ENCODE data around the gene FNDC11. TPM values are rescaled to one million over a fixed set of nuclear protein-coding genes. Genes with fewer than 3 reads are reported as not detected.

The FNDC11 gene
- total and polyA plus RNA-seq, 2 donors (not counting 3 experiments of a cell fraction or from before 2014, with no cell fraction given): 0.71 to 1.9 TPM

DNA sequence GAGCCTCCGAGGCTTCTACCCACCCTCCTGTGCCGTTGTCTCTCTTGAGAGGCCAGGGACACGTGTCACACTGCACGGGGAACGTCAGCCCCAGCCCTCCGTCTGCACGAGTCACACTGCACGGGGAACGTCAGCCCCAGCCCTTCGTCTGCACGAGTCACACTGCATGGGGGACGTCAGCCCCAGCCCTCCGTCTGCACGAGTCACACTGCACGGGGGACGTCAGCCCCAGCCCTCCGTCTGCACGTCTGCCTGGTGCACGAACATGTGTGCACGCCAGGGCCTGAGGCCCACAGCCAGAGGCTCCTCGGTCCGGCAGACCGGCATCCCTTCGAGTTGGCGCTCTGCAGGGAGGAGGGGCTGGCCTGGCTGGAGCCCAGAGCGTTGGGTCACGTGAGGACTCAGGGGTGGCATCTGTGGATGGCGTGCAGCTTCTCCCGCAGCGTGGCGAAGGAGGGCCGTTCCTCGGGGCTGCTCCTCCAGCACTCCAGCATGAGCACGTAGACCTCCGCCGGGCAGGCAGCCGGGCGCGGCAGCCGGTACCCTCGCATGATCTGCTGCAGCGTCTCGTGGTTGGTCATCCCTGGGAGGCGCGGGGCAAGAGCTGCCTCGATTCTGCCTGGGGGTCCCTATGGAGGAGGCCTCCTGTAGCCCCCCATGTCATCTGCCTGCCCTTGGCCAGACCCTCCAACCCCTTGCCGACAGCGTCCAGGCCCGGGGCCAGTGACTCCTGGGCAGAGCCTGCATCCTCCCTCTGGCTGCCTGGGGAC is 13.4 kb upstream of the FNDC11 start:
- ChIA-PET CTCF (interaction anchor here (1.2 to 4.9 kb wide), 2 partner anchors 318 to 434 kb away, joined by 5 to 89 read pairs; no protein-coding TSS in a partner anchor), POLR2A (no interaction called here)
- no peaks in the 10 kb centered on the region for H3K36me3 ChIP-seq (ENCODE audit: control insufficient read depth in 2 of 2, extremely low read depth in 1 of 2, insufficient read depth in 2 of 2, low read length in 2 of 2)
- H3K9me3 ChIP-seq (replicated peaks; ENCODE audit: control insufficient read depth, insufficient read depth, low read length): no peaks in the 10 kb centered on the region
- H3K4me2 ChIP-seq (ENCODE audit: insufficient read depth, low read length): no peak overlapping the region
- no peaks in the 10 kb centered on the region for H3K4me1 ChIP-seq (ENCODE audit: control insufficient read depth, extremely low read depth, insufficient read depth, low read length)
- TF ChIP-seq, protein P1, sequence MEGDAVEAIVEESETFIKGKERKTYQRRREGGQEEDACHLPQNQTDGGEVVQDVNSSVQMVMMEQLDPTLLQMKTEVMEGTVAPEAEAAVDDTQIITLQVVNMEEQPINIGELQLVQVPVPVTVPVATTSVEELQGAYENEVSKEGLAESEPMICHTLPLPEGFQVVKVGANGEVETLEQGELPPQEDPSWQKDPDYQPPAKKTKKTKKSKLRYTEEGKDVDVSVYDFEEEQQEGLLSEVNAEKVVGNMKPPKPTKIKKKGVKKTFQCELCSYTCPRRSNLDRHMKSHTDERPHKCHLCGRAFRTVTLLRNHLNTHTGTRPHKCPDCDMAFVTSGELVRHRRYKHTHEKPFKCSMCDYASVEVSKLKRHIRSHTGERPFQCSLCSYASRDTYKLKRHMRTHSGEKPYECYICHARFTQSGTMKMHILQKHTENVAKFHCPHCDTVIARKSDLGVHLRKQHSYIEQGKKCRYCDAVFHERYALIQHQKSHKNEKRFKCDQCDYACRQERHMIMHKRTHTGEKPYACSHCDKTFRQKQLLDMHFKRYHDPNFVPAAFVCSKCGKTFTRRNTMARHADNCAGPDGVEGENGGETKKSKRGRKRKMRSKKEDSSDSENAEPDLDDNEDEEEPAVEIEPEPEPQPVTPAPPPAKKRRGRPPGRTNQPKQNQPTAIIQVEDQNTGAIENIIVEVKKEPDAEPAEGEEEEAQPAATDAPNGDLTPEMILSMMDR (IDR thresholded peaks at IDR 0.05; ENCODE audit: extremely low read depth in 1 of 2, insufficient read depth in 1 of 2, low read depth in 1 of 2, low read length in 2 of 2): no peak
- TF ChIP-seq POLR2AphosphoS5 (IDR thresholded peaks at IDR 0.05; ENCODE audit: insufficient read depth, low read depth, low read length) (no peak), GATA2 (IDR thresholded peaks at IDR 0.05; ENCODE audit: insufficient read depth, insufficient read length, low read depth, low read length) (no peak)
- dilution Hi-C loops (cut with MboI; ENCODE audit: extremely low pct_ligation_motif_present, low sequenced_read_pairs): no loop called here
- H4K20me1 ChIP-seq (replicated peaks; ENCODE audit: control insufficient read depth, extremely low read depth, insufficient read depth, low read length): no peaks in the 10 kb centered on the region
- H3K27ac ChIP-seq (ENCODE audit: insufficient read depth, low read depth, low read length): no peak overlapping the region
- DNase-seq (ENCODE audit: low read depth, low spot score): no peak
- no peaks in the 10 kb centered on the region for H3K79me2 ChIP-seq (ENCODE audit: control insufficient read depth, insufficient read depth, low read length)
- H3K4me3 ChIP-seq (replicated peaks in 1 of 3; ENCODE audit: insufficient read depth in 1 of 3, low read depth in 1 of 3, low read length in 3 of 3): no peak overlapping the region
- no peaks in the 10 kb centered on the region for H3K9me1 ChIP-seq (replicated peaks; ENCODE audit: control insufficient read depth, extremely low read depth, insufficient read depth, low read length)
- H3K27me3 ChIP-seq (ENCODE audit: control insufficient read depth in 2 of 2, insufficient read depth in 2 of 2, low read length in 2 of 2): no peaks in the 10 kb centered on the region
- H3K9ac ChIP-seq (replicated peaks; ENCODE audit: extremely low read depth, insufficient read depth, low read length): no peak overlapping the region
- no peak overlapping the region for H2AFZ ChIP-seq (ENCODE audit: low read depth, low read length)
- FAIRE-seq: no peak
- intact Hi-C loops (cut with micrococcal nuclease): no loop called here
- no TSS peak for BruUV-seq (replicated peaks)

DNA sequence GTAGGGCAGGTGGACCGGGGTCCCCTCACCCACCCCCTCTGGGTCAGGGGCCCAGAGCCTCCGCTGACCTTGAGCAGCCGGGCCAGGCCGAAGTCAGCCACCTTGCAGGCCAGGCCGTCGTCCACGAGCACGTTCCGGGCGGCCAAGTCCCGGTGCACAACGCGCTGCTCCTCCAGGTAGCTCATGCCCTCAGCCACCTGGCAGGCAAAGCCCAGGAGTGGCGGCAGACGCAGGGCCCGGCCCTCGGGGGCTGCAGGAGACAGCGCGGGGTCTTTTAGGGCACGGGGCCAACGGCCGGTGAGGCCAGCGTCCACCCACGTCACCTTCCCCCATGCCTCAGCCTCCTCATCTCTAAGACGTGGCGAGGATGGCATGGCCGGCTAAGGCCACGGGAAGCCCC is 12.6 kb upstream of the FNDC11 start:
- intact Hi-C loops (cut with micrococcal nuclease) (no loop called here), dilution Hi-C loops (cut with MboI; ENCODE audit: extremely low pct_ligation_motif_present, low sequenced_read_pairs) (no loop called here)
- H3K79me2 ChIP-seq (ENCODE audit: control insufficient read depth, insufficient read depth, low read length): no peaks in the 10 kb centered on the region
- no peak overlapping the region for H3K4me3 ChIP-seq (replicated peaks in 1 of 3; ENCODE audit: insufficient read depth in 1 of 3, low read depth in 1 of 3, low read length in 3 of 3)
- no peaks in the 10 kb centered on the region for H3K9me1 ChIP-seq (replicated peaks; ENCODE audit: control insufficient read depth, extremely low read depth, insufficient read depth, low read length)
- H3K27ac ChIP-seq (ENCODE audit: insufficient read depth, low read depth, low read length): no peak overlapping the region
- no TSS peak for BruUV-seq (replicated peaks)
- H3K4me1 ChIP-seq (ENCODE audit: control insufficient read depth, extremely low read depth, insufficient read depth, low read length): no peaks in the 10 kb centered on the region
- no peaks in the 10 kb centered on the region for H4K20me1 ChIP-seq (replicated peaks; ENCODE audit: control insufficient read depth, extremely low read depth, insufficient read depth, low read length)
- POLR2A ChIA-PET: no interaction called here
- no peak overlapping the region for H3K4me2 ChIP-seq (ENCODE audit: insufficient read depth, low read length)
- CTCF ChIA-PET: interaction anchor here (1.0 kb wide), 1 partner anchor 433 kb away, joined by 3 read pairs; no protein-coding TSS in a partner anchor
- H3K9me3 ChIP-seq (replicated peaks; ENCODE audit: control insufficient read depth, insufficient read depth, low read length): no peaks in the 10 kb centered on the region
- no peaks in the 10 kb centered on the region for H3K27me3 ChIP-seq (ENCODE audit: control insufficient read depth in 2 of 2, insufficient read depth in 2 of 2, low read length in 2 of 2)
- DNase-seq (ENCODE audit: low read depth, low spot score): no peak
- TF ChIP-seq, protein P1 (IDR thresholded peaks at IDR 0.05; ENCODE audit: extremely low read depth in 1 of 2, insufficient read depth in 1 of 2, low read depth in 1 of 2, low read length in 2 of 2): no peak
- no peak for TF ChIP-seq GATA2 (IDR thresholded peaks at IDR 0.05; ENCODE audit: insufficient read depth, insufficient read length, low read depth, low read length)
- TF ChIP-seq FOS (IDR thresholded peaks at IDR 0.05; ENCODE audit: borderline replicate concordance, insufficient read depth, low read length): no peak
- no peak for TF ChIP-seq EZH2 (IDR thresholded peaks at IDR 0.05; ENCODE audit: borderline replicate concordance, low read depth, low read length, severe bottlenecking)
- no peak for TF ChIP-seq POLR2AphosphoS5 (IDR thresholded peaks at IDR 0.05; ENCODE audit: insufficient read depth, low read depth, low read length)
- H3K36me3 ChIP-seq (ENCODE audit: control insufficient read depth in 2 of 2, extremely low read depth in 1 of 2, insufficient read depth in 2 of 2, low read length in 2 of 2): no peaks in the 10 kb centered on the region
- no peak overlapping the region for H2AFZ ChIP-seq (ENCODE audit: low read depth, low read length)
- FAIRE-seq: no peak
- no peak overlapping the region for H3K9ac ChIP-seq (replicated peaks; ENCODE audit: extremely low read depth, insufficient read depth, low read length)

Measured in endothelial cell of umbilical vein (primary cell).